Measurements from ENCODE around the gene PLA2G2E. TPM values are rescaled to one million over a fixed set of nuclear protein-coding genes. Genes with fewer than 3 reads are reported as not detected.
A peak's percentile ranks its signal among the peaks of the same experiment; 100 is the strongest.
"Not testable (repeated sequence)": the region's sequence is repeated elsewhere in the genome, so short reads cannot be mapped to it uniquely, and the experiment has no call there.

PLA2G2E gene
- total and polyA plus RNA-seq, 2 donors (not counting 1 experiment from before 2014, with no cell fraction given): not detected

- peak; percentile 30 to 37 for DNase-seq (ENCODE audit: low read depth in 2 of 2)
- Histone ChIP-seq H4K20me1 (ENCODE audit: control insufficient read depth, extremely low read depth, insufficient read depth, low read length) (no peaks in the 10 kb centered on the region), H3K36me3 (ENCODE audit: control insufficient read depth, insufficient read depth, low read length) (no peaks in the 10 kb centered on the region), H3K9ac (ENCODE audit: insufficient read depth, low read length) (no peak overlapping the region), H3K4me2 (ENCODE audit: extremely low read depth, insufficient read depth, low read length) (no peak overlapping the region), H3K4me3 (replicated peaks in 1 of 4; ENCODE audit: control extremely low read depth in 1 of 4, insufficient read depth in 1 of 4, low read depth in 3 of 4, low read length in 4 of 4) (no peak overlapping the region), H3K4me1 (ENCODE audit: control insufficient read depth, extremely low read depth, insufficient read depth, low read length) (peaks cover 9% of the 10 kb centered on the region), H3K9me3 (ENCODE audit: control insufficient read depth, insufficient read depth, low read depth, low read length) (no peaks in the 10 kb centered on the region), H2AFZ (ENCODE audit: low read length) (no peak overlapping the region), H3K79me2 (ENCODE audit: control insufficient read depth, insufficient read depth, low read length) (peaks cover 69% of the 10 kb centered on the region), H3K27me3 (ENCODE audit: control insufficient read depth, insufficient read depth, low read length) (no peaks in the 10 kb centered on the region), H3K27ac (ENCODE audit: insufficient read depth, low read length) (no peak overlapping the region)
- TF ChIP-seq CTCF (conservative IDR thresholded peaks at IDR 0.05 in 1 of 2, IDR thresholded peaks at IDR 0.05 in 1 of 2; ENCODE audit: low read depth in 1 of 2, low read length in 2 of 2) (no peak), EZH2 (IDR thresholded peaks at IDR 0.05; ENCODE audit: low read length, missing control alignments) (no peak)
Observed at GRCh38 chr1:19885821-19886220, 37.6 kb downstream of the PLA2G2E start.

GRCh38 chr1:19884312-19884711 lies 39.1 kb downstream of the PLA2G2E start:
- Histone ChIP-seq H3K27ac (ENCODE audit: insufficient read depth, low read length) (no peak overlapping the region), H3K4me2 (ENCODE audit: extremely low read depth, insufficient read depth, low read length) (peak overlapping the region; percentile 94), H4K20me1 (ENCODE audit: control insufficient read depth, extremely low read depth, insufficient read depth, low read length) (no peaks in the 10 kb centered on the region), H3K9me3 (ENCODE audit: control insufficient read depth, insufficient read depth, low read depth, low read length) (no peaks in the 10 kb centered on the region), H3K9ac (ENCODE audit: insufficient read depth, low read length) (no peak overlapping the region), H3K4me3 (replicated peaks in 1 of 4; ENCODE audit: control extremely low read depth in 1 of 4, insufficient read depth in 1 of 4, low read depth in 3 of 4, low read length in 4 of 4) (peak overlapping the region in 1 of 4 experiments; percentile 96), H3K4me1 (ENCODE audit: control insufficient read depth, extremely low read depth, insufficient read depth, low read length) (peaks cover 9% of the 10 kb centered on the region), H2AFZ (ENCODE audit: low read length) (no peak overlapping the region), H3K79me2 (ENCODE audit: control insufficient read depth, insufficient read depth, low read length) (peaks cover 57% of the 10 kb centered on the region), H3K36me3 (ENCODE audit: control insufficient read depth, insufficient read depth, low read length) (no peaks in the 10 kb centered on the region), H3K27me3 (ENCODE audit: control insufficient read depth, insufficient read depth, low read length) (no peaks in the 10 kb centered on the region)
- TF ChIP-seq CTCF (conservative IDR thresholded peaks at IDR 0.05 in 1 of 2, IDR thresholded peaks at IDR 0.05 in 1 of 2; ENCODE audit: low read depth in 1 of 2, low read length in 2 of 2) (no peak), EZH2 (IDR thresholded peaks at IDR 0.05; ENCODE audit: low read length, missing control alignments) (no peak)
- DNase-seq (ENCODE audit: low read depth in 2 of 2): peak in 1 of 2 donors; percentile 21

GRCh38 chr1:19882111-19883071 lies 41.0 kb downstream of the PLA2G2E start, which contains the start of gene OTUD3:
Gene OTUD3 (plus strand): TSS chr1:19882395. CDS start chr1:19882514, 119 bp downstream.
- TF ChIP-seq EZH2 (IDR thresholded peaks at IDR 0.05; ENCODE audit: low read length, missing control alignments) (no peak), CTCF (conservative IDR thresholded peaks at IDR 0.05 in 1 of 2, IDR thresholded peaks at IDR 0.05 in 1 of 2; ENCODE audit: low read depth in 1 of 2, low read length in 2 of 2) (peak; percentile 79 to 88)
- H3K4me3 ChIP-seq (replicated peaks in 1 of 4; ENCODE audit: control extremely low read depth in 1 of 4, insufficient read depth in 1 of 4, low read depth in 3 of 4, low read length in 4 of 4): peak within 1 kb of the TSS; percentile 44 to 96 (median 82)
- H3K27ac ChIP-seq (ENCODE audit: insufficient read depth, low read length): peak within 1 kb of the TSS; percentile 78
- H3K4me1 ChIP-seq (ENCODE audit: control insufficient read depth, extremely low read depth, insufficient read depth, low read length): peaks cover 9% of the 10 kb centered on the region
- H3K27me3 ChIP-seq (ENCODE audit: control insufficient read depth, insufficient read depth, low read length): peaks cover under 1% of the 10 kb centered on the region
- H2AFZ ChIP-seq (ENCODE audit: low read length): peak within 1 kb of the TSS; percentile 67
- no peaks in the 10 kb centered on the region for H4K20me1 ChIP-seq (ENCODE audit: control insufficient read depth, extremely low read depth, insufficient read depth, low read length)
- peaks cover 42% of the 10 kb centered on the region for H3K79me2 ChIP-seq (ENCODE audit: control insufficient read depth, insufficient read depth, low read length)
- DNase-seq (ENCODE audit: low read depth in 2 of 2): peak; percentile 93 to 98
- H3K9me3 ChIP-seq (ENCODE audit: control insufficient read depth, insufficient read depth, low read depth, low read length): no peaks in the 10 kb centered on the region
- peak within 1 kb of the TSS; percentile 88 for H3K9ac ChIP-seq (ENCODE audit: insufficient read depth, low read length)
- H3K36me3 ChIP-seq (ENCODE audit: control insufficient read depth, insufficient read depth, low read length): no peaks in the 10 kb centered on the region
- H3K4me2 ChIP-seq (ENCODE audit: extremely low read depth, insufficient read depth, low read length): peak within 1 kb of the TSS; percentile 94

GRCh38 chr1:19880841-19881240 lies 42.6 kb downstream of the PLA2G2E start:
- not testable (repeated sequence) for H3K4me2 ChIP-seq (ENCODE audit: extremely low read depth, insufficient read depth, low read length); H3K4me1 ChIP-seq (ENCODE audit: control insufficient read depth, extremely low read depth, insufficient read depth, low read length); H3K9me3 ChIP-seq (ENCODE audit: control insufficient read depth, insufficient read depth, low read depth, low read length); H3K36me3 ChIP-seq (ENCODE audit: control insufficient read depth, insufficient read depth, low read length); H4K20me1 ChIP-seq (ENCODE audit: control insufficient read depth, extremely low read depth, insufficient read depth, low read length); H3K27me3 ChIP-seq (ENCODE audit: control insufficient read depth, insufficient read depth, low read length); DNase-seq (ENCODE audit: low read depth in 2 of 2); H3K27ac ChIP-seq (ENCODE audit: insufficient read depth, low read length); H3K4me3 ChIP-seq (replicated peaks in 1 of 4; ENCODE audit: control extremely low read depth in 1 of 4, insufficient read depth in 1 of 4, low read depth in 3 of 4, low read length in 4 of 4); H3K9ac ChIP-seq (ENCODE audit: insufficient read depth, low read length); H2AFZ ChIP-seq (ENCODE audit: low read length)
- H3K79me2 ChIP-seq (ENCODE audit: control insufficient read depth, insufficient read depth, low read length): peaks cover 31% of the 10 kb centered on the region
